ENCODE data around the gene OR11L1. TPM values are rescaled to one million over a fixed set of nuclear protein-coding genes. Genes with fewer than 3 reads are reported as not detected.

OR11L1 gene
- total RNA-seq, 4 donors from 2014 or later = not detected

DNA sequence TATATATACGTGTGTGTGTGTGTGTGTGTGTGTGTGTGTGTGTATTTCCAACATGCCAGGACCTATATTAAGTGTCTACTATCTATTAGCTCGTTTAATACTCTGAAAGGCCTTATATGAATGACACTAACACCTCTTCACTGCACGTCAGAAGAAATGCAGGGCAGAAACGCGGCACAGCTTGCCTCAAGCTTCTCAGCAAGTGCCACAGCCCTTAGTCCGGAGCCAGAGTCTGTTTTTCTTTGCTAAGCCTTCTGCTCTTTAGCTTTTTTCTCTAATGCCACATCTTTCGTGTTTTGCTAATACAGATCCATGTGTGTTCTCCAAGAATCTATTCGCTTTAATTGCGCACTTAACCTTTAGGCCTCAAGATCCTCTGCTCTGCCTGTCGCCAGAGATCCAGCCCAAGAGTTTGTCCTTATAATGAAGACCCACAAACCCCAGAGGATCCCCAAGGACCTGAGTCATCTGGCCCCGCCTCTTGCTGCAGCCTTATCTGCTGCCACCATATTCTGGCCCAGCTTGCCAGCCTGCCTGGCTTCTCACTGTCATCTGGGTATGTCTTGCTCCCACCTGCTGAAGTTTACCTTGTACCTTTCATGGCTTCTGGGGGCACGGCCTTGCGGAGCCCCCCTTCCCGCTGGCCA lies 13.3 kb upstream of the OR11L1 start:
- intact Hi-C loops (cut with DNase I) = no loop called here
- TF ChIP-seq EP300 (IDR thresholded peaks at IDR 0.05) = no peak
- TF ChIP-seq POLR2A (IDR thresholded peaks at IDR 0.05; ENCODE audit: low read depth) = no peak
- TF ChIP-seq POLR2AphosphoS5 (IDR thresholded peaks at IDR 0.05) = no peak
- TF ChIP-seq, protein P1, sequence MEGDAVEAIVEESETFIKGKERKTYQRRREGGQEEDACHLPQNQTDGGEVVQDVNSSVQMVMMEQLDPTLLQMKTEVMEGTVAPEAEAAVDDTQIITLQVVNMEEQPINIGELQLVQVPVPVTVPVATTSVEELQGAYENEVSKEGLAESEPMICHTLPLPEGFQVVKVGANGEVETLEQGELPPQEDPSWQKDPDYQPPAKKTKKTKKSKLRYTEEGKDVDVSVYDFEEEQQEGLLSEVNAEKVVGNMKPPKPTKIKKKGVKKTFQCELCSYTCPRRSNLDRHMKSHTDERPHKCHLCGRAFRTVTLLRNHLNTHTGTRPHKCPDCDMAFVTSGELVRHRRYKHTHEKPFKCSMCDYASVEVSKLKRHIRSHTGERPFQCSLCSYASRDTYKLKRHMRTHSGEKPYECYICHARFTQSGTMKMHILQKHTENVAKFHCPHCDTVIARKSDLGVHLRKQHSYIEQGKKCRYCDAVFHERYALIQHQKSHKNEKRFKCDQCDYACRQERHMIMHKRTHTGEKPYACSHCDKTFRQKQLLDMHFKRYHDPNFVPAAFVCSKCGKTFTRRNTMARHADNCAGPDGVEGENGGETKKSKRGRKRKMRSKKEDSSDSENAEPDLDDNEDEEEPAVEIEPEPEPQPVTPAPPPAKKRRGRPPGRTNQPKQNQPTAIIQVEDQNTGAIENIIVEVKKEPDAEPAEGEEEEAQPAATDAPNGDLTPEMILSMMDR (IDR thresholded peaks at IDR 0.05) = no peak
- Histone ChIP-seq H3K27me3 (peaks cover 0 to 44% (median 6%) of the 10 kb centered on the region in 4 donors), H3K9me3 (no peaks in the 10 kb centered on the region), H3K4me3 (no peak overlapping the region), H3K27ac (replicated peaks in 1 of 4) (no peak overlapping the region), H3K36me3 (no peaks in the 10 kb centered on the region), H3K4me1 (peaks cover 0 to 14% (median 12%) of the 10 kb centered on the region in 4 donors)
- no peak for DNase-seq (ENCODE audit: extremely low spot score)
- 84% methylated on average over 14 of the region's 14 CpGs for WGBS

DNA sequence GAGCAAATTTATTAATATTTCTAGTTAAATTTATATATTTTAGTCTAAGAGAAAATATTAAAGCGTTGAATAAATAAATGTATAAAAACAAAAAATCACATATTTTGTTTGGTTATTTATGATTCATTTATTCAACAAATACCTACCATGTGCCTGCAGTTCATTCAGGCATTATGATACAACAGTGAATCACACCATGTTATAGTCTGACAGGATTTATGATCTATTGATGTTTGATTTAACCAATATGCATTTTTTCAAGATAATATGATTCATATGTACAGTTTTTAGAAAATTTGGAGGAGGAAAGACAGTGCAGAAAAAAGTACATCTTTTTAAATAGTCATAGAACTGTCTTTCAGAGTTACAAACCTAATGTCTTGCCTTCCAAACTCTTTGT lies 7.9 kb upstream of the OR11L1 start:
- Histone ChIP-seq H3K27ac (replicated peaks in 1 of 4) (no peak overlapping the region), H3K27me3 (no peaks in the 10 kb centered on the region), H3K9me3 (no peaks in the 10 kb centered on the region), H3K36me3 (no peaks in the 10 kb centered on the region), H3K4me1 (no peaks in the 10 kb centered on the region), H3K4me3 (no peak overlapping the region)
- WGBS = 78% methylated on average over 1 of the region's 1 CpG
- DNase-seq (ENCODE audit: extremely low spot score) = no peak
- TF ChIP-seq, protein P1 (IDR thresholded peaks at IDR 0.05) = no peak
- TF ChIP-seq POLR2AphosphoS5 (IDR thresholded peaks at IDR 0.05) (no peak), EP300 (IDR thresholded peaks at IDR 0.05) (no peak), POLR2A (IDR thresholded peaks at IDR 0.05; ENCODE audit: low read depth) (no peak)
- intact Hi-C loops (cut with DNase I) = no loop called here

DNA sequence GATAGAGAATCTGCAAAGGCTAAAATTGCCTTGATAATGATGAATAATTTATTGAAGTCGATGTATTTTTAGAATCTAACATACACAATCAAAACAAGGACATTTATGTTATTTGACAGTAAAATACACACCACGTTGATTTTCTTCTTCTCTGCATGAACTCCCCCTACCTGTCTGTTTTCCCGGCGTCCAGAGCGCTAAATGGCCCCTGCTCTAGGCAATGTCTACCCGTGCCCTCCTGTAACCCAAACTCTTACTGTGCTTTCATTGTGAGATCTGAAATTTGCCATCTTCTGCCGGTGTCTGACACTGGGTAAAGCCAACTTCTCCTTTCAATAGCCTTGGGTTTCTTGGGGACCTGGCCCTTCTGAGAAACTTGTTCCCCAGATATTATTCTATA lies 6.7 kb upstream of the OR11L1 start:
- Histone ChIP-seq H3K36me3 (no peaks in the 10 kb centered on the region), H3K4me3 (no peak overlapping the region), H3K27me3 (no peaks in the 10 kb centered on the region), H3K27ac (replicated peaks in 1 of 4) (no peak overlapping the region), H3K9me3 (no peaks in the 10 kb centered on the region), H3K4me1 (no peaks in the 10 kb centered on the region)
- TF ChIP-seq, protein P1 (IDR thresholded peaks at IDR 0.05) = no peak
- no peak for TF ChIP-seq POLR2AphosphoS5 (IDR thresholded peaks at IDR 0.05)
- intact Hi-C loops (cut with DNase I) = no loop called here
- 83% methylated on average over 7 of the region's 7 CpGs for WGBS
- DNase-seq (ENCODE audit: extremely low spot score) = no peak

DNA sequence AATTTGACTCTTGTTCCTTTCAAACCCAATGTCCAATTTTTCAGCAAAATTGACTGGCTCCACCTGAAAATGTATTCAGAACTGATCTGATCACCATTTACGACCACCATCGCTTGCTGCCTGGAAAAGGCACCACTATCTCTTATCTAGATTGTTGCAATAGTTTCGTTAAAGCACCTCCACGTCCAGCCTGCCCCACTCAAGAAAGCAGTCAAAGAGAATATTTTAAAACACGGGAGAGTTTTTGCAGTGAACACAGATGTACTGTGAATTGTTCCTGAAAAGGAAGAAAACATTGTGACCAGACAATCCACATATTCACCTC lies 4.0 kb upstream of the OR11L1 start:
- Histone ChIP-seq H3K27ac (replicated peaks in 1 of 4) (no peak overlapping the region), H3K36me3 (no peaks in the 10 kb centered on the region), H3K27me3 (no peaks in the 10 kb centered on the region), H3K4me3 (no peak overlapping the region), H3K9me3 (no peaks in the 10 kb centered on the region), H3K4me1 (no peaks in the 10 kb centered on the region)
- no peak for DNase-seq (ENCODE audit: extremely low spot score)
- intact Hi-C loops (cut with DNase I) = no loop called here
- WGBS = 61% methylated on average over 5 of the region's 5 CpGs
- TF ChIP-seq POLR2A (IDR thresholded peaks at IDR 0.05; ENCODE audit: low read depth) (no peak), EP300 (IDR thresholded peaks at IDR 0.05) (no peak), POLR2AphosphoS5 (IDR thresholded peaks at IDR 0.05) (no peak)
- TF ChIP-seq, protein P1 (IDR thresholded peaks at IDR 0.05) = no peak

All from esophagus muscularis mucosa (tissue), 4 donors.